Stimulated activated CD4-positive, alpha-beta T cell treated with anti-CD3 and anti-CD28 coated beads, Interleukin-15, amount 100 ng/mL, for 24 hours (primary cell): ENCODE results near the gene TMEM132D.

Source experiments
- DNase-seq: peaks from one replicate; pipeline ENCODE4 v3.0.0-alpha.2; 2020

The TMEM132D gene

GRCh38 chr12:129717438-129717837 is 186.4 kb downstream of the TMEM132D start:
- no peak for DNase-seq

- no peak for DNase-seq
These were observed 187.0 kb downstream of the TMEM132D start for GRCh38 chr12:129716825-129717224.

GRCh38 chr12:129706716-129707115 is 197.1 kb downstream of the TMEM132D start:
- no peak for DNase-seq

- no peak for DNase-seq
These were observed 199.5 kb downstream of the TMEM132D start for GRCh38 chr12:129704232-129704830.

GRCh38 chr12:129701631-129702101 is 202.2 kb downstream of the TMEM132D start:
- no peak for DNase-seq

- DNase-seq: no peak
These were observed 203.8 kb downstream of the TMEM132D start for GRCh38 chr12:129700036-129700435.

- no peak for DNase-seq
These were observed 206.9 kb downstream of the TMEM132D start for GRCh38 chr12:129696926-129697325.

- DNase-seq: no peak
These were observed 207.4 kb downstream of the TMEM132D start for GRCh38 chr12:129696405-129696804.

- no peak for DNase-seq
These were observed 210.1 kb downstream of the TMEM132D start for GRCh38 chr12:129693731-129694130.

GRCh38 chr12:129687731-129688130 is 216.1 kb downstream of the TMEM132D start:
- DNase-seq: no peak

- DNase-seq: no peak
These were observed 222.0 kb downstream of the TMEM132D start for GRCh38 chr12:129681830-129682229.

- no peak for DNase-seq
These were observed 222.7 kb downstream of the TMEM132D start for GRCh38 chr12:129681151-129681550.

- DNase-seq: no peak
These were observed 227.4 kb downstream of the TMEM132D start for GRCh38 chr12:129676411-129676810.

GRCh38 chr12:129675947-129676346 is 227.9 kb downstream of the TMEM132D start:
- no peak for DNase-seq

GRCh38 chr12:129675496-129675895 is 228.3 kb downstream of the TMEM132D start:
- no peak for DNase-seq

GRCh38 chr12:129673806-129674205 is 230.0 kb downstream of the TMEM132D start:
- no peak for DNase-seq

- no peak for DNase-seq
These were observed 231.7 kb downstream of the TMEM132D start for GRCh38 chr12:129672110-129672509.

- DNase-seq: no peak
These were observed 233.4 kb downstream of the TMEM132D start for GRCh38 chr12:129670256-129670920.

- DNase-seq: no peak
These were observed 238.4 kb downstream of the TMEM132D start for GRCh38 chr12:129665414-129665813.

GRCh38 chr12:129662234-129662633 is 241.6 kb downstream of the TMEM132D start:
- DNase-seq: no peak

- no peak for DNase-seq
These were observed 242.9 kb downstream of the TMEM132D start for GRCh38 chr12:129660946-129661345.

- DNase-seq: no peak
These were observed 243.7 kb downstream of the TMEM132D start for GRCh38 chr12:129659961-129660622.

GRCh38 chr12:129657179-129657578 is 246.6 kb downstream of the TMEM132D start:
- DNase-seq: no peak

GRCh38 chr12:129651951-129652350 is 251.9 kb downstream of the TMEM132D start:
- no peak for DNase-seq
